GM12878 (cell line): ENCODE data around the gene PRR16.

ENCODE experiments used
- CEBPB ChIP-seq, 2 experiments: fragments of 150-350 bp in 1 of 2; IDR thresholded peaks; 2 replicates each; pipeline ENCODE4 v1.6.1; 2012 to 2014; ENCODE audit warnings: low read depth in 2 of 2, low read length in 2 of 2, borderline replicate concordance in 1 of 2, inconsistent platforms in 1 of 2
- EGR1 ChIP-seq, 2 experiments: IDR thresholded peaks; 1 replicate in 1 of 2; 2 replicates in 1 of 2; pipeline ENCODE4 v1.6.1; 2011 to 2012; ENCODE audit warnings: low read depth in 2 of 2, low read length in 2 of 2, borderline replicate concordance in 1 of 2, mild to moderate bottlenecking in 1 of 2, moderate library complexity in 1 of 2
- EP300 ChIP-seq, 2 experiments: fragments of 150-350 bp in 1 of 2; IDR thresholded peaks; 2 replicates each; pipeline ENCODE4 v1.6.1; 2011 to 2012; ENCODE audit warnings: low read depth in 2 of 2, low read length in 2 of 2, borderline replicate concordance in 1 of 2, improper control_type of control experiment in 1 of 2, inconsistent platforms in 1 of 2; ENCODE audit not compliant: control insufficient read depth in 1 of 2
- EZH2 ChIP-seq: IDR thresholded peaks from 2 replicates; pipeline ENCODE4 v1.6.1; 2012; ENCODE audit warnings: low read depth, mild to moderate bottlenecking, control low read depth, inconsistent platforms, low read length, borderline replicate concordance; ENCODE audit not compliant: control insufficient read depth
- FOXK2 ChIP-seq: fragments of 450-650 bp; IDR thresholded peaks from 2 replicates; pipeline ENCODE4 v1.6.1; 2017; ENCODE audit warnings: mild to moderate bottlenecking, moderate library complexity
- FOXM1 ChIP-seq: IDR thresholded peaks from 2 replicates; pipeline ENCODE4 v1.6.1; 2012; ENCODE audit warnings: low read depth, mild to moderate bottlenecking, inconsistent platforms, low read length, moderate library complexity
- GABPA ChIP-seq: IDR thresholded peaks from 2 replicates; pipeline ENCODE4 v1.6.1; 2014; ENCODE audit warnings: antibody characterized with exemption, low read depth, mild to moderate bottlenecking, inconsistent platforms
- RCOR1 ChIP-seq: conservative IDR thresholded peaks from 2 replicates; pipeline ENCODE4 v1.6.1; 2012; ENCODE audit warnings: low read depth, low read length, improper control_type of control experiment
- TCF7 ChIP-seq: IDR thresholded peaks from 2 replicates; pipeline ENCODE4 v1.6.1; 2014; ENCODE audit warnings: antibody characterized with exemption, borderline replicate concordance
- YBX1 ChIP-seq: fragments of 450-650 bp; IDR thresholded peaks from 2 replicates; pipeline ENCODE4 v1.6.1; 2016; ENCODE audit warnings: antibody characterized with exemption
- TF ChIP-seq, protein P1 (sequence below), 3 experiments: IDR thresholded peaks in 2 of 3; conservative IDR thresholded peaks in 1 of 3; 2 replicates each; pipeline ENCODE4 v1.5.1; 2011; ENCODE audit warnings: low read depth in 3 of 3, low read length in 3 of 3, mild to moderate bottlenecking in 3 of 3, control low read depth in 2 of 3, moderate library complexity in 2 of 3, inconsistent platforms in 1 of 3, mixed read lengths in 1 of 3; ENCODE audit not compliant: control insufficient read depth in 2 of 3, insufficient read depth in 1 of 3; ENCODE audit errors: extremely low read depth in 1 of 3
- TF ChIP-seq, protein P2 (sequence below): IDR thresholded peaks from 2 replicates; pipeline ENCODE4 v1.6.1; 2012; ENCODE audit warnings: low read depth, low read length, improper control_type of control experiment
- TF ChIP-seq, protein P3 (sequence below): fragments of 450-650 bp; IDR thresholded peaks from 2 replicates; pipeline ENCODE4 v1.6.1; 2014; ENCODE audit warnings: mild to moderate bottlenecking

DNA sequence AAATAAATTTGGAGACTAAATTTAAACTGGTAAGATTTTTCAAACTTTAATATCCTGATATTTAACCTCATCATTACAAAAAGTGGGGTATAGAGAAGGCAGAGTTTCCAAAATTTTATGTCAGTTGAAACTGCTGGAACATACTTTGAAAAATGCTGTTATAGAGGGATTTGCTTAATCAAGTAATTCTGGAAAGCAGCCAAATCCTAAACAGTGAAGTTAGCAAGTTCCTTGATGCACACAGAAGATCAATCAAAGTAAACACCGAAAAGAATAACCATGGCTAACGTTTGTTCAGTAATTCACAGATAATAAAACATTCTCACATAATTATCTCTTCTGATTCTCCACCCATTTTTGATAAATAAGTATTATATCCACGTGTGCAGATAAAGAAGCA lies 8.1 kb upstream of the PRR16 start:
- TF ChIP-seq EGR1 (IDR thresholded peaks at IDR 0.05; ENCODE audit: borderline replicate concordance in 1 of 2, low read depth in 2 of 2, low read length in 2 of 2) (no peak), CEBPB (IDR thresholded peaks at IDR 0.05; ENCODE audit: borderline replicate concordance in 1 of 2, low read depth in 2 of 2, low read length in 2 of 2) (no peak), EZH2 (no peak), TCF7 (no peak), YBX1 (no peak), FOXM1 (no peak), GABPA (no peak), RCOR1 (no peak), EP300 (IDR thresholded peaks at IDR 0.05; ENCODE audit: borderline replicate concordance in 1 of 2, control insufficient read depth in 1 of 2, low read depth in 2 of 2, low read length in 2 of 2) (no peak), FOXK2 (no peak)
- TF ChIP-seq, protein P1, sequence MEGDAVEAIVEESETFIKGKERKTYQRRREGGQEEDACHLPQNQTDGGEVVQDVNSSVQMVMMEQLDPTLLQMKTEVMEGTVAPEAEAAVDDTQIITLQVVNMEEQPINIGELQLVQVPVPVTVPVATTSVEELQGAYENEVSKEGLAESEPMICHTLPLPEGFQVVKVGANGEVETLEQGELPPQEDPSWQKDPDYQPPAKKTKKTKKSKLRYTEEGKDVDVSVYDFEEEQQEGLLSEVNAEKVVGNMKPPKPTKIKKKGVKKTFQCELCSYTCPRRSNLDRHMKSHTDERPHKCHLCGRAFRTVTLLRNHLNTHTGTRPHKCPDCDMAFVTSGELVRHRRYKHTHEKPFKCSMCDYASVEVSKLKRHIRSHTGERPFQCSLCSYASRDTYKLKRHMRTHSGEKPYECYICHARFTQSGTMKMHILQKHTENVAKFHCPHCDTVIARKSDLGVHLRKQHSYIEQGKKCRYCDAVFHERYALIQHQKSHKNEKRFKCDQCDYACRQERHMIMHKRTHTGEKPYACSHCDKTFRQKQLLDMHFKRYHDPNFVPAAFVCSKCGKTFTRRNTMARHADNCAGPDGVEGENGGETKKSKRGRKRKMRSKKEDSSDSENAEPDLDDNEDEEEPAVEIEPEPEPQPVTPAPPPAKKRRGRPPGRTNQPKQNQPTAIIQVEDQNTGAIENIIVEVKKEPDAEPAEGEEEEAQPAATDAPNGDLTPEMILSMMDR (IDR thresholded peaks at IDR 0.05 in 2 of 3, conservative IDR thresholded peaks at IDR 0.05 in 1 of 3; ENCODE audit: control insufficient read depth in 2 of 3, extremely low read depth in 1 of 3, insufficient read depth in 1 of 3, low read depth in 3 of 3, low read length in 3 of 3) = no peak
- TF ChIP-seq, protein P2, sequence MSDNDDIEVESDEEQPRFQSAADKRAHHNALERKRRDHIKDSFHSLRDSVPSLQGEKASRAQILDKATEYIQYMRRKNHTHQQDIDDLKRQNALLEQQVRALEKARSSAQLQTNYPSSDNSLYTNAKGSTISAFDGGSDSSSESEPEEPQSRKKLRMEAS = no peak
- TF ChIP-seq, protein P3, sequence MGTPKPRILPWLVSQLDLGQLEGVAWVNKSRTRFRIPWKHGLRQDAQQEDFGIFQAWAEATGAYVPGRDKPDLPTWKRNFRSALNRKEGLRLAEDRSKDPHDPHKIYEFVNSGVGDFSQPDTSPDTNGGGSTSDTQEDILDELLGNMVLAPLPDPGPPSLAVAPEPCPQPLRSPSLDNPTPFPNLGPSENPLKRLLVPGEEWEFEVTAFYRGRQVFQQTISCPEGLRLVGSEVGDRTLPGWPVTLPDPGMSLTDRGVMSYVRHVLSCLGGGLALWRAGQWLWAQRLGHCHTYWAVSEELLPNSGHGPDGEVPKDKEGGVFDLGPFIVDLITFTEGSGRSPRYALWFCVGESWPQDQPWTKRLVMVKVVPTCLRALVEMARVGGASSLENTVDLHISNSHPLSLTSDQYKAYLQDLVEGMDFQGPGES = no peak
